Body of pancreas (tissue), 4 donors: ENCODE data around the gene CDH2.

Source experiments
- CTCF ChIP-seq, 7 experiments: fragments of 450-650 bp in 4 of 7; fragments of 200-600 bp in 3 of 7; sonication (generic) in 3 of 7; IDR thresholded peaks; one replicate each; pipeline ENCODE4 v1.5.1; 2016 to 2019; ENCODE audit warnings: antibody characterized with exemption in 7 of 7
- POLR2A ChIP-seq, 3 donors: fragments of 450-650 bp; IDR thresholded peaks; one replicate each; pipeline ENCODE4 v1.6.1; 2016; ENCODE audit warnings: antibody characterized with exemption in 3 of 3, mild to moderate bottlenecking in 2 of 3

DNA sequence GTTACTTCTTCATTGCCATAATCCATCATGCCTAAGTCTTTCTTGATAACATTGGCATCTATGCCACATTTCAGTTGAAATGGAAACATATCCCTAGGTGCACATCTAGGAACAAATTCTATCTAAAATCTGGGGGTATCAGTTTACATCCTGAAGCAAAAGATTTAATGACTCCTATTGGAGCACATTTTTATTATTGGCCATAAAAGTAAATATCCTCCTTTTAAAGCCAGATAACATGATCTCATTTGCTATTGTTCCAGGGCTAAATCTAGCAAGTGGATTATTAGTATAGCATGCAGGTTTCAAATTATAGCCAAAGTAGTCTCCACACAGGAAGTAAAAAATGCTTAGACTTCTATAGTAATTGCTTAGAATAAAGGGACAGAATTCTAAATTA lies 193.2 kb downstream of the CDH2 start:
- TF ChIP-seq POLR2A (IDR thresholded peaks at IDR 0.05) (no peak), CTCF (IDR thresholded peaks at IDR 0.05) (no peak)
